ENCODE results near the gene EHBP1. TPM values are rescaled to one million over a fixed set of nuclear protein-coding genes. Genes with fewer than 3 reads are reported as not detected.

EHBP1 gene
- total RNA-seq, 2 experiments from 2014 or later: 21.4 to 22.3 TPM

- Histone ChIP-seq H3K36me3 (ENCODE audit: insufficient read depth, low read length) (no peaks in the 10 kb centered on the region), H3K27me3 (ENCODE audit: control insufficient read depth in 1 of 2, insufficient read depth in 2 of 2, low read length in 2 of 2) (no peaks in the 10 kb centered on the region), H3K4me1 (ENCODE audit: insufficient read depth, low read length) (no peaks in the 10 kb centered on the region), H3K9me3 (ENCODE audit: control insufficient read depth in 1 of 2, insufficient read depth in 1 of 2, low read length in 2 of 2) (no peaks in the 10 kb centered on the region), H3K27ac (ENCODE audit: low read depth in 1 of 2, low read length in 2 of 2) (no peak overlapping the region), H3K4me3 (ENCODE audit: low read length) (no peak overlapping the region)
- H3K36me3 Mint-ChIP-seq (ENCODE audit: low read depth): peaks cover 4% of the 10 kb centered on the region
- intact Hi-C loops (cut with DNase I, micrococcal nuclease): no loop called here
- ATAC-seq (ENCODE audit: poor library complexity): no peak
- no peak for DNase-seq
- no peak overlapping the region for H3K4me3 Mint-ChIP-seq
- no peaks in the 10 kb centered on the region for H3K9me3 Mint-ChIP-seq
- H3K27ac Mint-ChIP-seq: no peak overlapping the region
- POLR2A ChIA-PET: no interaction called here
- no peaks in the 10 kb centered on the region for H3K27me3 Mint-ChIP-seq
- TF ChIP-seq, protein P1, sequence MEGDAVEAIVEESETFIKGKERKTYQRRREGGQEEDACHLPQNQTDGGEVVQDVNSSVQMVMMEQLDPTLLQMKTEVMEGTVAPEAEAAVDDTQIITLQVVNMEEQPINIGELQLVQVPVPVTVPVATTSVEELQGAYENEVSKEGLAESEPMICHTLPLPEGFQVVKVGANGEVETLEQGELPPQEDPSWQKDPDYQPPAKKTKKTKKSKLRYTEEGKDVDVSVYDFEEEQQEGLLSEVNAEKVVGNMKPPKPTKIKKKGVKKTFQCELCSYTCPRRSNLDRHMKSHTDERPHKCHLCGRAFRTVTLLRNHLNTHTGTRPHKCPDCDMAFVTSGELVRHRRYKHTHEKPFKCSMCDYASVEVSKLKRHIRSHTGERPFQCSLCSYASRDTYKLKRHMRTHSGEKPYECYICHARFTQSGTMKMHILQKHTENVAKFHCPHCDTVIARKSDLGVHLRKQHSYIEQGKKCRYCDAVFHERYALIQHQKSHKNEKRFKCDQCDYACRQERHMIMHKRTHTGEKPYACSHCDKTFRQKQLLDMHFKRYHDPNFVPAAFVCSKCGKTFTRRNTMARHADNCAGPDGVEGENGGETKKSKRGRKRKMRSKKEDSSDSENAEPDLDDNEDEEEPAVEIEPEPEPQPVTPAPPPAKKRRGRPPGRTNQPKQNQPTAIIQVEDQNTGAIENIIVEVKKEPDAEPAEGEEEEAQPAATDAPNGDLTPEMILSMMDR (IDR thresholded peaks at IDR 0.05): no peak
- H3K4me1 Mint-ChIP-seq (ENCODE audit: low read depth): no peaks in the 10 kb centered on the region
- CTCF ChIA-PET: no interaction called here
These were observed 267.1 kb downstream of the EHBP1 start for GRCh38 chr2:62972601-62973000.

GRCh38 chr2:62974999-62975398, 269.5 kb downstream of the EHBP1 start:
- no peak overlapping the region for H3K4me3 Mint-ChIP-seq
- ATAC-seq (ENCODE audit: poor library complexity) (no peak), DNase-seq (no peak)
- H3K4me3 ChIP-seq (ENCODE audit: low read length): no peak overlapping the region
- H3K36me3 ChIP-seq (ENCODE audit: insufficient read depth, low read length): no peaks in the 10 kb centered on the region
- no peaks in the 10 kb centered on the region for H3K4me1 ChIP-seq (ENCODE audit: insufficient read depth, low read length)
- TF ChIP-seq, protein P1 (IDR thresholded peaks at IDR 0.05): no peak
- H3K27ac ChIP-seq (ENCODE audit: low read depth in 1 of 2, low read length in 2 of 2): no peak overlapping the region
- no peaks in the 10 kb centered on the region for H3K4me1 Mint-ChIP-seq (ENCODE audit: low read depth)
- peaks cover 15% of the 10 kb centered on the region for H3K36me3 Mint-ChIP-seq (ENCODE audit: low read depth)
- H3K9me3 ChIP-seq (ENCODE audit: control insufficient read depth in 1 of 2, insufficient read depth in 1 of 2, low read length in 2 of 2): no peaks in the 10 kb centered on the region
- H3K27ac Mint-ChIP-seq: no peak overlapping the region
- ChIA-PET CTCF (no interaction called here), POLR2A (interaction anchor here (0.7 kb wide), 1 partner anchor 22 kb away, joined by 3 read pairs; no protein-coding TSS in a partner anchor)
- H3K27me3 Mint-ChIP-seq: no peaks in the 10 kb centered on the region
- no peaks in the 10 kb centered on the region for H3K9me3 Mint-ChIP-seq
- intact Hi-C loops (cut with DNase I, micrococcal nuclease): no loop called here
- no peaks in the 10 kb centered on the region for H3K27me3 ChIP-seq (ENCODE audit: control insufficient read depth in 1 of 2, insufficient read depth in 2 of 2, low read length in 2 of 2)

DNA sequence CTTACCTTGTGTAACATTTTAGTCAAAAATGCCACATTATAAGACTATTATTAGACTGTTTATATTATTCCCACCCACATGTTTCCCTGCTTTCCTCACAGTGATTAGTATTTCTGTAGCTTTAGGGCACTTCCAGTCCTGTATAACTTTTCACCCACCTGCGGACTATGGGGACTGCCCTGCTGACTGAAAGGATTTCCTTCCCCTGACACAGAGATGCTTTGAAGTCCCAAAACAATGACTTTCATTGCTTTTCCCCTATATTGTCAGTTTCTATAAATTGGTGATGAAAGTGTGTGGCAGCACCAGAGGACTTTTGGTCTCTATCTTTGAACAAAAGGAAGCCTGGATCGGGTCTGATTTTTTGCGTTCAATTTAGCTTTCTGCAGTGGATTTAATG, 286.1 kb downstream of the EHBP1 start:
- Mint-ChIP-seq H3K36me3 (ENCODE audit: low read depth) (peaks cover 46% of the 10 kb centered on the region), H3K27me3 (no peaks in the 10 kb centered on the region), H3K27ac (no peak overlapping the region), H3K4me3 (no peak overlapping the region), H3K4me1 (ENCODE audit: low read depth) (no peaks in the 10 kb centered on the region), H3K9me3 (no peaks in the 10 kb centered on the region)
- POLR2A ChIA-PET: no interaction called here
- TF ChIP-seq, protein P1 (IDR thresholded peaks at IDR 0.05): no peak
- H3K36me3 ChIP-seq (ENCODE audit: insufficient read depth, low read length): peaks cover 9% of the 10 kb centered on the region
- H3K27ac ChIP-seq (ENCODE audit: low read depth in 1 of 2, low read length in 2 of 2): no peak overlapping the region
- ATAC-seq (ENCODE audit: poor library complexity) (no peak), DNase-seq (no peak)
- no peaks in the 10 kb centered on the region for H3K27me3 ChIP-seq (ENCODE audit: control insufficient read depth in 1 of 2, insufficient read depth in 2 of 2, low read length in 2 of 2)
- H3K4me1 ChIP-seq (ENCODE audit: insufficient read depth, low read length): no peaks in the 10 kb centered on the region
- H3K9me3 ChIP-seq (ENCODE audit: control insufficient read depth in 1 of 2, insufficient read depth in 1 of 2, low read length in 2 of 2): no peaks in the 10 kb centered on the region
- intact Hi-C loops (cut with DNase I, micrococcal nuclease): no loop called here
- H3K4me3 ChIP-seq (ENCODE audit: low read length): no peak overlapping the region
- CTCF ChIA-PET: interaction anchor here (1.3 kb wide), 1 partner anchor 9 kb away, joined by 3 read pairs; no protein-coding TSS in a partner anchor

Measured in CD4-positive, alpha-beta T cell (primary cell).